IPS-15b (cell line): ENCODE data around the gene CD74.

ENCODE experiments used
- H3K27me3 ChIP-seq: one replicate; pipeline ENCODE4 v1.6.1; 2013; ENCODE audit warnings: low read length; ENCODE audit not compliant: control insufficient read depth, insufficient read depth
- H3K36me3 ChIP-seq: one replicate; pipeline ENCODE4 v1.6.1; 2013; ENCODE audit warnings: low read length; ENCODE audit not compliant: control insufficient read depth, insufficient read depth
- H3K4me1 ChIP-seq: one replicate; pipeline ENCODE4 v1.6.1; 2013; ENCODE audit warnings: mild to moderate bottlenecking, low read length; ENCODE audit not compliant: control insufficient read depth, insufficient read depth
- H3K4me3 ChIP-seq: one replicate; pipeline ENCODE4 v1.5.1; 2013; ENCODE audit warnings: low read depth, low read length
- H3K9ac ChIP-seq: one replicate; pipeline ENCODE4 v1.6.1; 2013; ENCODE audit warnings: low read depth, mild to moderate bottlenecking, low read length
- H3K9me3 ChIP-seq: one replicate; pipeline ENCODE4 v1.6.1; 2013; ENCODE audit warnings: mild to moderate bottlenecking, low read length; ENCODE audit not compliant: control insufficient read depth, insufficient read depth

CD74 gene

GRCh38 chr5:150406723-150407095, 6.0 kb downstream of the CD74 start:
- Histone ChIP-seq H3K4me3 (no peak overlapping the region), H3K9me3 (no peaks in the 10 kb centered on the region), H3K27me3 (no peaks in the 10 kb centered on the region), H3K9ac (no peak overlapping the region), H3K36me3 (peaks cover 7% of the 10 kb centered on the region), H3K4me1 (peaks cover 12% of the 10 kb centered on the region)

GRCh38 chr5:150406103-150406722, 6.5 kb downstream of the CD74 start:
- H3K4me3 ChIP-seq, result no peak overlapping the region
- no peaks in the 10 kb centered on the region for H3K9me3 ChIP-seq
- peaks cover 12% of the 10 kb centered on the region for H3K4me1 ChIP-seq
- peaks cover 12% of the 10 kb centered on the region for H3K36me3 ChIP-seq
- no peaks in the 10 kb centered on the region for H3K27me3 ChIP-seq
- H3K9ac ChIP-seq, result no peak overlapping the region

GRCh38 chr5:150404941-150405816, 7.5 kb downstream of the CD74 start:
- no peak overlapping the region for H3K4me3 ChIP-seq
- no peaks in the 10 kb centered on the region for H3K27me3 ChIP-seq
- peaks cover 7% of the 10 kb centered on the region for H3K4me1 ChIP-seq
- peaks cover 22% of the 10 kb centered on the region for H3K36me3 ChIP-seq
- H3K9me3 ChIP-seq, result no peaks in the 10 kb centered on the region
- H3K9ac ChIP-seq, result no peak overlapping the region

- Histone ChIP-seq H3K9me3 (no peaks in the 10 kb centered on the region), H3K4me3 (no peak overlapping the region), H3K27me3 (no peaks in the 10 kb centered on the region), H3K9ac (no peak overlapping the region), H3K4me1 (peaks cover 5% of the 10 kb centered on the region), H3K36me3 (peaks cover 28% of the 10 kb centered on the region)
These were observed 8.2 kb downstream of the CD74 start for GRCh38 chr5:150404535-150404934.

GRCh38 chr5:150404121-150404520, 8.6 kb downstream of the CD74 start:
- Histone ChIP-seq H3K4me1 (peaks cover 5% of the 10 kb centered on the region), H3K27me3 (no peaks in the 10 kb centered on the region), H3K9me3 (no peaks in the 10 kb centered on the region), H3K36me3 (peaks cover 32% of the 10 kb centered on the region), H3K9ac (no peak overlapping the region), H3K4me3 (no peak overlapping the region)

GRCh38 chr5:150402901-150403342, 9.8 kb downstream of the CD74 start:
- Histone ChIP-seq H3K4me1 (no peaks in the 10 kb centered on the region), H3K4me3 (no peak overlapping the region), H3K36me3 (peaks cover 41% of the 10 kb centered on the region), H3K9ac (no peak overlapping the region), H3K27me3 (no peaks in the 10 kb centered on the region), H3K9me3 (no peaks in the 10 kb centered on the region)

- Histone ChIP-seq H3K36me3 (peaks cover 45% of the 10 kb centered on the region), H3K4me1 (no peaks in the 10 kb centered on the region), H3K27me3 (no peaks in the 10 kb centered on the region), H3K4me3 (no peak overlapping the region), H3K9ac (no peak overlapping the region), H3K9me3 (no peaks in the 10 kb centered on the region)
These were observed 10.4 kb downstream of the CD74 start for GRCh38 chr5:150402229-150402773.

- Histone ChIP-seq H3K27me3 (no peaks in the 10 kb centered on the region), H3K9ac (no peak overlapping the region), H3K4me3 (no peak overlapping the region), H3K36me3 (peaks cover 48% of the 10 kb centered on the region), H3K9me3 (no peaks in the 10 kb centered on the region), H3K4me1 (no peaks in the 10 kb centered on the region)
These were observed 11.1 kb downstream of the CD74 start for GRCh38 chr5:150401376-150402228.

- H3K4me3 ChIP-seq, result no peak overlapping the region
- H3K9me3 ChIP-seq, result no peaks in the 10 kb centered on the region
- H3K9ac ChIP-seq, result no peak overlapping the region
- H3K27me3 ChIP-seq, result no peaks in the 10 kb centered on the region
- H3K36me3 ChIP-seq, result peaks cover 53% of the 10 kb centered on the region
- H3K4me1 ChIP-seq, result no peaks in the 10 kb centered on the region
These were observed 11.7 kb downstream of the CD74 start for GRCh38 chr5:150401076-150401375.

- Histone ChIP-seq H3K9me3 (no peaks in the 10 kb centered on the region), H3K27me3 (no peaks in the 10 kb centered on the region), H3K9ac (no peak overlapping the region), H3K4me1 (no peaks in the 10 kb centered on the region), H3K4me3 (no peak overlapping the region), H3K36me3 (peaks cover 56% of the 10 kb centered on the region)
These were observed 12.2 kb downstream of the CD74 start for GRCh38 chr5:150400316-150401075.
